HK-2 (cell line): ENCODE measurements around the gene CARD14.
A peak's percentile ranks its signal among the peaks of the same experiment; 100 is the strongest.

Source experiments
- DNase-seq: peaks from one replicate; pipeline ENCODE4 v3.0.0-alpha.2; 2018; ENCODE audit not compliant: unreplicated experiment

The CARD14 gene

DNA sequence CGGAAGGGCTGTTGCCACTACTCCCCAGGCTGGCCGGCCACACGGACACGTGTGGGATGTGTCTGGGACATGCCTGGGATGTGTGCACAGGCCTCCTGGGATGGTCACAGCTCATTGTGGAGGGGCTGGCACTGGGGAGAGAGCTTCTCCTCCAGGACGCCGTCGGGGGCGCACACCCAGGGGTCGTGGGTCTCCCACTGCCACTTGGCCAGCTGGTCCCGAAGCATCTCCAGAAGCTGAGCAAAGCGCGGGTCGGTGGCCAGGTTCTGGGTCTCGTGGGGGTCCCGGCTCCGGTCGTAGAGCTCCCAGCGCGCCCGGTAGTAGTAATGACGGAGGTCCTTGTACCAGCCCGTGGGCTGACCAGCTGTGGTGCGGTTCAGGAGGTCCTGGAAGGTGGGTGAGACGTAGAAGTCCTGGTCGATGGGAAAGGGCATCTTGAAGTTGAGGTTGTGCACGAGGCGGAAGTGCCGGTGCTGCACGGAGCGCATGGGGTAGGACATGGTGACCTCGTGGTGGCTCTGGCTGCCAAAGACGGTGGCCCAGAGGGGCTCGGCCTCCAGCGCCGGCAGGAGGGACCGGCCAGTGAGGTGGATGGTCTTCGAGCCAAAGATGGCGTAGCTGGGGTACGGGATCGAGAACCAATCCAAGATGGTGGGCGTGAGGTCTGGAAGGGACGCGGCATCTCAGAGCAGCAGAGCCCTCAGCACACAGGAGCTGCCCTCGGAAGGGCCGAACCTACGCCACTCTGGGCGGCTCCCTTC, 40.7 kb downstream of the CARD14 start:
- DNase-seq, result no peak

DNA sequence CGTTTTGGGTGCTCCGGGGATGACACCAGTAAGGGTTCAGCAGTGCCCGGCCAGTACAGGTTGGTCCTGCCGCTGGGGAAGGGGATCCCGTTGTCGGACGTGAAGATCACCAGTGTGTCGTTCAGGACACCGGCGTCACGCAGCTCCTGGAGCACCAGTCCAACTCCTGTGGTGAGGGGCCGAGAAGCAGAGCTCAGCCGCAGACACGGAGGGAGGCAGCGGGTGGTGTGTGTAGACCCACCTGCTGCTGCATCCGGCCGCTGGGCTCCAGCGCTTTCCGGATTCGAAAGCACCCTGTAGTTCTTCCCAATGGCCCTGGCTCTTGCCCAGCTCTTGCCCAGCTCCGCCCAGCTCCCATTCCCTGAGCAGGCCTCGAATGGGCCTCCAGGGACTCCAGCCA, 42.3 kb downstream of the CARD14 start:
- no peak for DNase-seq

DNA sequence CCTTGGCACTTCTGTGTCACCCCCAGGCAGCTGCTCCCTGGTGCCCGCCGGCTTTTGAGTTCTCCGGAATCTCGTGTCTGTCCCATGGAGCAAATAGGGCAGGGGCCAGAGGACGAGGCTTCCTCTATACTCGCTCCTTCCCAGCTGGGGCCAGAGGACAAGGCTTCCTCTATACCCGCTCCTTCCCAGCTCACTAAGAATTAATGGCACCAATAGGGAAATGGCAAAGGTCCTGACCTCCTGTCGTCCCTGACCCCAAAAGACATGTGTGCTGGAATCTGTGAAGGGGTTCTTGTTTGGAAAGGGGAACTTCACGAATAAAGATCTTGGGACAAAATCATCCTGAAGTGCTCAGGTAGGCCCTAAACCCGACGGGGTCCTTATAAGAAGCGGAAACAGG, 42.7 kb downstream of the CARD14 start:
- no peak for DNase-seq

DNA sequence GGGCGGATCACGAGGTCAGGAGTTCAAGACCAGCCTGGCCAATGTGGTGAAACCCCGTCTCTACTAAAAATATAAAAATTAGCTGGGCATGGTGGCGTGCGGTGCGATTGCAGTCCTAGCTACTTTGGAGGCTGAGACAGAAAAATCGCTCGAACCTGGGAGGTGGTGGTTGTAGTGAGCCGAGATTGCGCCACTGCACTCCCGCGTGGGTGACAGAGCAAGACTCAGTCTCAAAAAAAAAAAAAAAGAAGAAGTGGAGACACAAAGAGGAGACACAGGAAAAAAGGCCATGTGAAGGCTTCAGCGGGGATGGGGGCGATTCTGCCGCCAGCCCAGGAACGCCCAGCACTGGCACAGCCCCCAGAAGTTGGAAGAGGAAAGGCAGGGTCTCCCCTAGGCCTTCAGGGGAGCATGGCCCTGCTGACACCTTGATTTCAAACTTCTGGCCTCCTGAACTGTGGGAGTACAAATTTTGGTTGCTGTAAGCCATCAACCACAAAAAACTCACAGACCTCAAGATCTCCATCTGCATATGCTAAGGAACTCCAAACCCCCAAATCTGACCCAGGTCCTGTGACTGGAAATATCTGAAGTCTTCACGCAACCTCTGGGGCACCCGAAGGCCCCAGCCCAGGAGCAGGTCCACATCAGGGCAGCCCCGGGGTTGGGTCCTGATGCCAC, 43.3 kb downstream of the CARD14 start:
- DNase-seq, result no peak

DNA sequence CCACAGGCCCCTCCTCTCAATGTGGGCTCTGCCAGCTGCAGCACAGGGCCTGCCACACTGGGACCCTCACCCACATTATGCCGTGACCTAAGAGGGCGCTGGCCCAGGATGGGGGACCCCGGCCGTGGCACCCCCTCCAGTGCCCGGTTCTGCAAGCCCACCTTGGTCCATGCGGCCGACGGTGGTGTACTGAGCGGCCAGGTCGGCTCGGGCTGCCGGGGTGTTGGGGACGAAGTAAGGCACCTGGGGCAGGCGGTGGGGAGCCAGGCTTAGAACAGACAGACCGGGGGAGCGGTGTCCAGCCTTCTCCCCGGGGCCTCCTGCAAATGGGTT, 43.8 kb downstream of the CARD14 start:
- DNase-seq, result no peak

DNA sequence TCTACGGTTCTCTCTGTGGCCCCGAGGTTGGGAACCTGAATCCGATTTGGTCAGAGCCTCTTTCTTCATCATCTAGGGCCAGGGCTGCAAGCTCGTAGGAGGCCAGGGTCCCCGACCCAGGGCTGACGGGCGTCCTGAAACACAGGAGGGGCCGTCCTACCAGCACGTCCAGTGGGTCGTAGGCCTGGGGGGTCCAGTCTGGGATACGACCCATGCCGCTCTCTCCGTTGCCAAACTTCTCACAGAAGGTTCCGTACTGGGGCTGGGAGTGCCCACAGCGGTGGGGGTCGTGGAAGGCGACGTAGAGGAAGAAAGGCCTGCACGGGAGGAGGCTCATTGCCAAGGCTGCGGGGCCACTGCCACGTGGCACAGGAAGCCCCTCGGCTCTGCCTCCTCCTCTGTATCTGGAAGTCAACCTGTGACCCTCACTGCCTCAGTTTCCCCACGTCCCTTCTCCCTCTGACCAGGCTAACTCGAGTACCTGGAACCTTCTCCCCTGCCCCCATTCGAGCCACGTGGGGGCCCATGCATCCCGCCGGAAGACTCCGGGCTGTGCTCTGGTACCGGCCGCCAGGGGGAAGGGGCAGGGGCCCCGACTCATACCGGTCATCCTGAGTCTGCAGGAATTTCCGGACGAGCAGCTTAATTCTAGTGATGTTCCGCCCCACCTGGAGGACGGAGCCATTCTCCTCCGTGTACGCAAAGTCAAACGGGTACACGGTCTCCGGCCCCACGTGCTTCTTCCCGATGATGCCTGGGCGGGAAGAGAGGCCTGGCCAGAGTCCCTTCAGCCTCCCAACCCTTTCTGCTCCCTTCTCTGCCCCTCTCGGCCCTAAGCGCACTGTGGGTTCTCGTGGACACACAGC, 44.4 kb downstream of the CARD14 start:
- no peak for DNase-seq

DNA sequence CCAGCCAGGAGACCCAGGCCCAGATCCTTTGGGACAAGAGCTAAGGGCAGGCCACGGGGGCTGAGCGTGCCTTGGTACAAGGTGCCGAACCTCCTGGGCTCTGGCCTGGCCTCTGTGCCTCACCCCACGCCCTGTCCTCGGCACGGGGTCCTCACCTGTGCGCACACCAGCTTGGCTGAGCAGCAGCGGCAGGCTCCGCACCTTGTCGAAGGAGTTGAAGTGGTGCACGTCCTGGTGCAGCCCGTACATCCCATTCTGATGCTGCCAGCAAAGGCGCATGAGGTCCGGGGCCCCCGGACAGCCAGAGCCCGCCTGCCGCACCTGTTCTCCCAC, 45.0 kb downstream of the CARD14 start:
- no peak for DNase-seq

DNA sequence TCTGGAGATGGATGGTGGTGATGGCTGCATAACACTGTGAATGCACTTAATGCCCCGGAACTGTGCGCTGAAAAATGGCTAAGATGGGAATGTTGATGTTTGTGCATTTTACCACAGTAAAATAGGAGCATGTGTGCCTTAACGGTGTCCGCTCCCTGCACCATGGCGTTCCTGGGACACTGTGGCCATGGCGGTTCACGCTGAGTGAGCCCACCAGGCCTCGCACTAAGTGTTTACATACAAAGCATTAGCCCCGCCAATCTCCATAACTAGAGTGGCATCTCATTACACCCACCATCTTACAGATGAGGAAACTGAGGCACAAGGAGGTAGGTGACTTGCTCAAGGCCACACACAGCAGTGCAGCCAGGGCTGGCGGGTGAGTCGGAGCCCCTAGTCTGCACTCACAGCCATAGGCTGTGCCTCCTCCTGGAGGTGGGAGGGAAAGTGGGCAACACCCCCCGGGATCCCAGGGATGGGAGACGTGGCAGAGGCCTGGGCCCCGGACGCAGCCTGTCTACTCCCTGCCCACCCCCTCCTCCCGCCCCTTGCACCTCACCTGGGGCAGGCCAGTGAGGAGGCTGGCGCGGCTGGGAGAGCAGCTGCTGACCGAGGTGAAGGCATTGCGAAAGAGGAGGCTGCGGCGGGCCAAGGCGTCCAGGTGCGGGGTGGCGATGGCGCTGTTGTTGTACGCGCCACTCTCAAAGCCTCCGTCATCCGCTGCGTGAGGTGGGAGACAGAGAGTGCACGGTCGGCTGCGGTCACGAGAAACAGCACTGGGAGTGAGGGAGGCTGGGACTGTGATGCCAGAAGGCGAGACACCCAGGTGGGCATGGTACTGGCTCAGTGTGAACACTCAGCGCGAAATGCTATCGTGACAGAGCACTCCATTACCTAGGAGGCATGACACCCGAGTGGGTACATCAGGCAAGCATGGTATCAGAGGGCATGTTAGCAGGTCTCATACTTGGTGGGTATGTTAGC, 46.9 kb downstream of the CARD14 start:
- no peak for DNase-seq

DNA sequence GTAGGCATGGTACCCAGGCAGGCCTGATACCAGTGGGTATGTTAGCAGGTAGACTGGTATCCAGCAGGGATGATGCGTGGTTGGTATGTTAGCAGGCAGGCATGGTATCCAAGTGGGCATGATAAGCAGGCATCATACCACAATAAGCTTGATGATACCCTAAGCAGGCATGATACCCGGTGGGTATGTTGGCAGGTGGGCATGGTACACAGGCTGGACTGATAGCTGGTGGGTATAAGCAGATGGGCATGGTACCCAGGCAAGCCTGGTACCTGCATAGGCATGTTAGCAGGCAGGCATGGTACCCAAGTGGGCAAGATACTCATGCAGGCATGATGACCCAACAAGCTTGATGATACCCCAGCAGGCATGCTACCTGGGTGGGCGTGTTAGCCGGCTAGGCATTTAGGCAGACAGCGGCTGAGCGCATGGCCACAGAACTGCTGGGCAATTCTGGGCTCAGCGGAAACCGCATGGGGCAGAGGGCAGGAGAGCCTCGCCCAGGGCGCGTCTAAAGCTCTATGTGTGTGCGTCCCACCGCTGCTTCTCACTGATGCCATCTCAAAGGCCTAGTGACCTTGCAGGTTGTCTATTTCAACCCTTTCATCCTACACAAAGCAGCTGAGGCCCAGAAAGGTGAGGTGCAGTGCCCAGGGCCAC, 48.0 kb downstream of the CARD14 start:
- no peak for DNase-seq

DNA sequence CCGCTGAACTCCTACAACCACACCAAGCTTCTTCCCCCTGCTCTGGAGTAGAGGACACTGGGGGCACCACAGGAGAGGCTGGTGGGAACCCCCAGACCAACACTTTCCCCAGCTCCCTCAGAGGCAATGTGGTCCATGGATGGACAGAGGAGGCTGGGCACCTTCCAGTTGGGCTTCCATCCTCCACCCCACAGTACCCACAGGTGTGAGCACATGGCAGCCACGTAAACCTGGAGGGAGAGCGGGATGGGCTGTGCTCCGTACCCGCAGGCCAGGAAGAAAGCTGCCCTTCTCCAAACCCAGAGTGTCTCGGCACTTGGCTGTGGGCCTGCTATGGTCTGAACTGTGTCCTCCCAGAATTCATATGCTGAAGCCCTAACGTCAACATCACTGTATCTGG, 48.6 kb downstream of the CARD14 start:
- no peak for DNase-seq

DNA sequence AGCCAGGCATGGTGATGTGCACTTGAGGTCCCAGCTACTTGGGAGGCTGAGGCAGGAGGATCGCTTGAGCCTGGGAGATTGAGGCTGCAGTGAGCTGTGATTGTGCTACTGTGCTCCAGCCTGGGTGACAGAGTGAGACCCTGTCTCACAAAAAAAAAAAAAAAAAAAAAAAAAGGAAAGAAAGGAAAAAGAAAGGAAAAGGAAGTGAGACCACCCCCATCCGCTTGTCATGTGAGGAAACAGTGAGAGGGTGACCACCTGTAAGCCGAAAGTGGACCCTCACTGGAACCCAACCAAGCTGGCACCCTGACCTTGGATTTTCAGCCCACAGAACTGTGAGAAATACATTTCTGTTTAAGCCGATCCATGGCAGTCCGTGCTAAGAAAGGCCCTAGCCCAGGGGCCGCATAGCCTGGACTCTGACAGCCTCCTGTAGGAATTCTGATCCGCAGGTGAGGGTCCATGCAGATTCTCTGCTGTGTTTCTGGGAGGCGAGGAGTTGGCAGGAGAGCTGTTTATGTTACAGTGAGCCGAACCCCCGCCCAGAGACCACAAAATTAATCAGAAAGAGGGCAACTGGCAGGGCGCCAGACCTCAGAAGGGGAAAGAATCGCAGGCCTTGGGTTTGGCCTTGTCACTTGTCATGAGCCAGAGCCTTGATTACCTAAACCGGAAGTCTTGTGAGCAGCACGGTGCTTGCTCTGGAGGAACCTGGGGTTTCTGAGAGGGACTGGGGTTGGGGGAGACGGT, 49.4 kb downstream of the CARD14 start:
- DNase-seq, result peak; percentile 88

DNA sequence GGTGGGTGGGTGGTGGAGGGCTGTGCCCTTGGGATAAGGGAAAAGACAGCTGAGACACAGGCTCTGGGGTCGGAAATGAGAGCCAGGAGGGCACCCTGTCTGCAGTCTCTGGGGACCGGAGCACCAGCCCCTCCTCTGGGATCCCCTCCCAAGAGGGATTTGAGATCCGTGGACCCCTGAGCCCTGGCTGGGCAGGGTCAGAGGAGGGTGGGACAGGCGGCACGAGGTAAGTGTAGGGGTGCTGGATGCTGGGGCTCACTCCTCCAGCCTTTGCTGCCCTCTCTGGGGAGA, 49.9 kb downstream of the CARD14 start:
- DNase-seq, result no peak

DNA sequence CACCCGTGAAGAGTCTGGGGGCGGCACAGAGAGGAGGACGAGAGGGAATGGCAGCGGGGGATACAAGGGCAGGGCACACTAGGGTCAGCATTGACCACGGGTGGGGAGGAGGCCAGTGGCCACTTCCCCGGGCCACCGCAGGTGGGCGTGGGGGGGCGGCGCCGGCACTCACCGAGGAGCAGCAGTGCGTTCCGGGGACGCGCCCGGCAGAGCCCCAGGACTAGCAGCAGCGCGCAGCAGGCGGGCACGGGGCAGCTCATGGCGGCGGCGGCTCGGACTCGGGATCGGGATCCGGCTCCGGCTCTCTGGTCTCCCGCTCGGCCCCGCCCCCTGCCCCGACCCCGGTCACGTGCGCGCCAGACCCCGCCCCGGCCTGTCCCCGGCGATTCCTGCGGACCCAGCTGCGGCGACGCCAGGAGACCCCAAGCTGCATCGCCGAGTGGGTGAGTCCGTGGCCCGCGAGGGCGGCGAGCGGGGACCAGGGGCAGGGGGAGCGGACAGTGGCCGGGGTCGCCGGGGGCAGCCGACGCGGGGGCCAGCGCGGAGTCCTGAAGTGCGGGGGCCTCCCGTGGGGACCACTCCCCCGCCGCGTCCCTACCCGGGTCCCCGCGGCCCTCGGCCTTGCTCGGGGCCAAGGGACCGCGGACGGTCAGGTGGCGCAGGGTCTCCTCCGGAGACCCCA, 50.4 kb downstream of the CARD14 start, which contains the start of the genes SGSH and SLC26A11:
Gene SGSH (minus strand): TSS at position 280 of the 682 bp plus-strand sequence. CDS start 20 bp downstream, at position 260.
Gene SLC26A11 (plus strand): TSS at position 374 of the 682 bp plus-strand sequence. CDS start 1,134 bp downstream, outside the sequence.
- peak; percentile 71 for DNase-seq

DNA sequence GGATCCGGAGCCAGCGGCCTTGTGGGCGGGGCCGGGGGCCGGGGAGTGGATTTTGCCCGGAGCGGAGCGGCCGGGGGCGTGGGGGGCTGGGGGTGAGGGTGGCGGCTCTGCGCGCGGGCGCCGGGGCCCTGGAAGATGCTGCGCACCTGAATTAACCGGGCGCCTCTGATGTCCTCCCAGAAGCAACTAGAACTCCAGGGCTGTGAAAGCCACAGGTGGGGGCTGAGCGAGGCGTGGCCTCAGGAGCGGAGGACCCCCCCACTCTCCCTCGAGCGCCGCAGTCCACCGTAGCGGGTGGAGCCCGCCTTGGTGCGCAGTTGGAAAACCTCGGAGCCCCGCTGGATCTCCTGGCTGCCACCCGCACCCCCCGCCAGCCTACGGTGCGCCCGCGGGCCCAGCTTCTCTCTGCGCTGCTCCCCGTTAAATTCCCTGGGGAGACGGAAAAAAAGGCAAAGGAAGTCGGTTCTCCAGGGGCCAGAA, 50.9 kb downstream of the CARD14 start:
- no peak for DNase-seq

DNA sequence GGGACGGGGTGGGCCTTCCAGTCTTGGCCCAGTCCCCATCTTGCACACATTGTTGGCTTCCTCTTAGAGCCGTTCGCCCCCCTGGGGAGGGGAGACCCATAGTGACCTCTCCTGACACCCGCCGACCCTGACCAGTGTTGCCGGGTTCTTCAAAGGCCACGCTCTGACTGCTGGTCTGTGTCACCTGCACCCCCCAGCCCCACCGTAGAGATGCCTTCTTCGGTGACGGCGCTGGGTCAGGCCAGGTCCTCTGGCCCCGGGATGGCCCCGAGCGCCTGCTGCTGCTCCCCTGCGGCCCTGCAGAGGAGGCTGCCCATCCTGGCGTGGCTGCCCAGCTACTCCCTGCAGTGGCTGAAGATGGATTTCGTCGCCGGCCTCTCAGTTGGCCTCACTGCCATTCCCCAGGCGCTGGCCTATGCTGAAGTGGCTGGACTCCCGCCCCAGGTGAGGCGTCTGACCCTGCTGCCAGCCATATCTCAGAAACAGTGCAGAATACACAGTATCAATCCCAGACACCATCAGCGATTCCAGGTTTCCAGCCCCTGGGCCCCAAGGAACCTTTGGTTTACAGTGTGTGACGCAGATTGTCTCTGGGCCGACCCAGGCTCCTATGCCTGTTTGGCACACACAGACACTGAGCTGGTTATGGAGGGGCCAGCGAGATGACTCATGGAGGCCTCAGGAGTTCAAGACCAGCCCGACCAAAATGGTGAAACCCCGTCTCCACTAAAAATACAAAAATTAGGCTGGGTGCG, 51.7 kb downstream of the CARD14 start:
- DNase-seq, result no peak

DNA sequence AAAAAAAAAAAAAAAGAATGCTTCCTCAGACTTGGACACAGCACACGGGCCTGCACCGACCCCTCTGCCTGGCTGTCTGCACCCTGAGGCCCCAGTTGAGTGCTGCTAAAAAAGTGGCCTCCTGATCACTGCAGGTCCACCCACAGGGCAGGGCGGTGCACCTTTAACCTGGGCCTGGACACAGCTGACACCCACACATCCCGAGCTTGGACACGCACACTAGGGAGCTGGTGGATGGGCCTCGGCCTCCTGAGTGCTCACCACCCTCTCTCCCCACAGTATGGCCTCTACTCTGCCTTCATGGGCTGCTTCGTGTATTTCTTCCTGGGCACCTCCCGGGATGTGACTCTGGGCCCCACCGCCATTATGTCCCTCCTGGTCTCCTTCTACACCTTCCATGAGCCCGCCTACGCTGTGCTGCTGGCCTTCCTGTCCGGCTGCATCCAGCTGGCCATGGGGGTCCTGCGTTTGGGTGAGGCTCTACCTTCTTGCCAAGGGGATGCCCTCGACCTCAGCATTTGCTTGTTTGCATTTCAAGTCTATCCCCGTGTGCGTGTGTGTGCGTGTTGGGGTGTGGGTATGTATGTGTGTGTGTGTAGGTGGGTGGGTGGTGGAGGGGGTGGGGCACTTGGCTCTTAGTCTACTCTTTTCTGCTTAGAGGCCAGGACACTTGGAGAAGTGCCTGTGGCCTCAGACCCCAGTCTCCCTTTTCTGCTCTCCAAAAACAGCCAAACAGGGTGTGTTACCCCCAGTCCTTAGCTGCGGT, 52.7 kb downstream of the CARD14 start:
- DNase-seq, result no peak

DNA sequence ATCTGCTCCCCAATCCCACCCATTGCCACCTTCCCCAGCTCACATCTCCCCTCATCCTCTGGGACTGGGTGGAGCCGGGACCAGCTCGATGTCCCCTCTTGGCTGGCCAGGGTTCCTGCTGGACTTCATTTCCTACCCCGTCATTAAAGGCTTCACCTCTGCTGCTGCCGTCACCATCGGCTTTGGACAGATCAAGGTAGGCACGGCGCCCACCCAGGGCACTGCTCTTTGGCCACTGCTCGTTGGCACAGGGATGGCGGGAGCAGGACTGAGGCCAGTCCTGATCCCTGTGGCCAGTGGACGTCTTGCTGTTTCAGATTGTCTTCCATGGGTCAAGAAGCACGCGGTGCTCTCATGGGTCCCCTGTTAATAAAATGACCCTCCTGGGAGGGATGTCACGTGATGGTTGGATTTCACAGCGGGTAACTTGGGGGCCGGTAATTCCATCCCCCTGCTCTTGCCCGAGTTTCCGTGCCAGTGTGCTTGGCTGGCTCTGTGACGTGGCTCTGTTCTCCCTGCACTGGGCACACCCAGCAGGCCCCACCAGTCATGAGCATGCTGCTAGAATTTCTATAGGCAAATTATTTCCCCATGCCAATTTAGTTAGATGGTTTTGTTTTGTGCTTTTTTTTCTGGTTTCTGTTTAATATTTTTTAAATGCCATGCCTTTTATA, 53.4 kb downstream of the CARD14 start:
- no peak for DNase-seq
